GM19452 (cell line): ENCODE data around the gene ACOXL.
"Not testable (repeated sequence)": the region's sequence is repeated elsewhere in the genome, so short reads cannot be mapped to it uniquely, and the experiment has no call there.

Experiments used
- ATAC-seq: cut with Tn5 transposase; IDR thresholded peaks from one replicate; pipeline ENCODE4 v1.9.1; 2021; ENCODE audit not compliant: unreplicated experiment

Gene ACOXL

DNA sequence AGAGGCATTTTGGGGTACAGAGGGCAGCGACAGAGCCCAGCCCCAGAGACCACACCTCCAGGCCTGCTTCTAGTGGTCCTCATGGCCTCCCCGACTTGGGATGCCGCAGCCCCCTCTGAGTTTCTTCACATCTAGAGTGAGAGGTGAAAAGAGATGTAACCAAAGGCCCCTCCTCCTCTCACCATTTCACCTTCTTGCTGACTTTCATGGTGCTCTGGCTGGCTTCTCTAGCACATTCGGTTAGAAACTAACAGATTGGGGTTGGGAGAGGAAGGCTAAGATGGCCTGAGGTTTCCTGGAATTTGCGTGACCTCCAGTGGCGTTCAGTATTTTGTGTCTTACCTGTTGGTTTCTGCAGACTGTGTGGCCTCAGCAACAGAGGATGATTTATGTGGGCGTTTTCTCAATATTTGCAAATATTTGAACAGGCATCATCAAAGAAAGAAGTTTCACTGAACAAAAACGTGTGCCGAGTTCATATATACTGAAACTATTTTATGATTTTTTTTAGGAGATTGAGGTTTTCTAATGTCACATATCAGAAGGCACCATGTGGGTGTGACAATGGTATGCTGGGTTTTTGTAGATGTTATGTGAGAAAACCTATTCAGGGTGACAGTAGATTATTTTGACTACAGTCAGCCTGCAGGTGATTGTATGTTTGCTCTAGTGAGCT lies 318.5 kb downstream of the ACOXL start:
- ATAC-seq, result no peak

GRCh38 chr2:111052621-111053020 lies 320.2 kb downstream of the ACOXL start:
- ATAC-seq, result no peak

GRCh38 chr2:111053266-111053665 lies 320.9 kb downstream of the ACOXL start:
- no peak for ATAC-seq

DNA sequence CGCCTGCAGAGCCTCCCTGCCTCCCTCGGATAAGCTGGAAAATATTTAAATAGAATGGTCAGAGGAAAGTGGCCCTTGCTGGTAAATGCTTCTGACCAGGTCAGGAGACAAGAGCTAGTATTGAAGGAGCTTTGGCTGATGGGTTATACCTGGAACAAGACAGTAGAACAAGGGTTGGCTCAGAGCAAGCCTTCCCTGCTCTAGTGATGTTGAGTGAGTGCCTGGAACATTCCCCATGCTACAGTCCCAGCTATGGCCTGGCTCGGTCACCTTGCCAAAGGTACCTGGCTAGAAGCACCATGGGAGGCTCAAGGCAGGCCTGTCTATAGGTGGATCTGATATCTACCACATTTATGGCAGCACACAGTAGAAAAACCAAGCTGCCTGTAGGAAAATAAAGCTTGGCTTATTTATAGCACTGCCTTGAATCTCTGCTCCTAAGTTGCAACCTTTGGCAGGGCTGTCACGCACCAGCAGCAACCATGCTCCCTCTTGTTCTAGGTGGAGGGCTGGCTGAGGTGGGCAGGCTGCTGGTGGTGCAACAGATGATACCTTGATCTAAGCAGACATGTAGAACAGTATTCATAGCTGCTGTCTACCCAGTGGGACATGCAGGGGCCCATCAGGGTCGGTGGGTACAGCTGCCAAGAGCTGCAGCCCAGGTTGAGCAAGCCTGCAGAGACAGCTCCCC lies 321.6 kb downstream of the ACOXL start:
- ATAC-seq, result no peak

- peak; percentile 57 for ATAC-seq
These were observed 322.7 kb downstream of the ACOXL start for GRCh38 chr2:111054791-111055691.

DNA sequence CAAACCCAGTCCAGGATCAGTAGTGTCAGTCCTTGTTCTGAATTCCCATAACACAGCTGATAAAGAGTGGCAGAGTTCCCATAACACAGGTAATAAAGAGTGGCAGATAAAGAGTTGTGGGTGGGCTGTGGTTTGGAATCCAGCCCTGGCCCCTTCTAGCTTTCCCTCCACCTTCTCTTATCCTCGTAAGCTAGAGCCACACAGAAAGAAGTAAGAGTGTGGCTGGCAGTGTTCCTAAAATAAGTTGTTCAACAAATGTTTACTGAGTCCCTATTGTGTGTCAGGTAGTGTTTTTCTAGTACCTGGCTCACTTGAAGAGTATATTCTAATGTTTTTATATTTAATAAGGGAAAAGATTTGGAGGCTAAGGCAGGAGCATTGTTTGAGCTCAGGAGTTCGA lies 323.4 kb downstream of the ACOXL start:
- no peak for ATAC-seq

DNA sequence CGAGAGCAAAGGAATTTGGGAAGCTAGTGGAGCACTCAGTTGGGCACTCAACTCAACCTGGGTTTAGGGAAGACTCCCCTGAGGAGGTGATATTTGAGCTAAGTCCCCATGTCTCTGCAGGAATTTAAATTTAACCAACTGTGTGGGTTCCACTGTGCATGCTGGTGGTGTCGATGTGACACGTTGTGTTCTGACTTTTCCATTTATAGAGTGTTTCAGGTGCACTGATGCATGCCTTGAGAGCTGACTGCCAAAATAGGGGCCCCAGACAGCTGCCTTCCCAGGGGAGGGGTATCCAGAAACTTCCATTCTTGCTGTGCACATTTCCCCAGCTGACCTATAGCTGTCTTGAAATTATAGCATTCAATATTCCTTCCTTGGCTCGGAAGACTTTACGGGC lies 324.7 kb downstream of the ACOXL start:
- ATAC-seq, result no peak

DNA sequence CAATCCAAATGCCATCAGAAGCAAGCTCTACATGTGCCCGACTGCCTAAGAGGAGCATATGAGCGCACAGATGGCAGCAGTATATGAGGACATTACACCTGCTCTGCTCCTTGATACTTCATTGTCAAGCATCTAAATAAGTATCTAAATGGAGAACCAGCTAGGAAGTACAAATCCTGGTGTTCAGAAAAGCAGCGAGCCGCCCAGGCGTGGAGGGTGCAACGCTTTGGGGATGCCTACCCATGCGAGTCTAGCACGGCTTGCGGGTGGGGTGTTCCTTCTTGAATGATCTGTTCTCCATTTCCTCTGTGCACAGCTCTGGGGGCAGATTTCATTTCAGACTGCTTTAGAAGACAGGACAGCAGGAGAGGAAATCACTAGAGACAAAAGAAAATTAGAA lies 325.3 kb downstream of the ACOXL start:
- ATAC-seq, result no peak

DNA sequence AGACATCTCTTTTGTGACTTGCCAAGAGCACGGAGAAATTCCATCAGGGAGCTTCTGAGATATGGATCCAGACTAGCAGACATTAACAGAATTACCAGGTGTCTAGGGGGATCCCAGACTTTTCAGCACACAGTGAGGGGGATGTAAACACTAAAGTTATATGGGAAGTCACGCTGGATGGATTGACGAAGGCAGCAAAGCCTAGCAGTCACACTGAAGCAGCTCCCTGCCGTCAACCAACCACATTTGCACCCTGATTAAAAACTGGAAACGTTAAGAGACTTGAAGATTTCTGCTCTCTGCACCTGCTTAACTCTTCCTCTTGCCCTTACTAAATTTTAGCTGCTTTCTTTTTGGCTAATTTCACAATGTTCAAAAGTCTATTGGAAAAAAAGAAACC lies 325.9 kb downstream of the ACOXL start:
- no peak for ATAC-seq

DNA sequence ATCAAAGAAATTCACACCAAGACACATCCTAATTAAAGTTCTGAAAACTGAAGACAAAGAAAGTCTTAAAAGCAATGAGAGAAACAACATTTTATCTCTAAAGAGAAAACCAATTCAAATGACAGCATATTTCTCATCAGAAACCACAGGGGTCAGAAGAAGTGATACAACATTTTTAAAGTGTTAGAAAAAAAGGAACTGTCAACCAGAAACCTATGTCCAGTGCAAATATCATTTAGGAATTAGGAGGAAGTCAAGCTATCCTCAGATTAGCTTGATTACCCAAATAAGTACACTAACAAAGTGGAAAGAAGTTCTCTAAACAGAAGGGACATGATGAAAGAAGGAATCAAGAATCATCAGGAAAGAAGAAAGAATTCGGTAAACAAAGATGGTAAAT lies 328.8 kb downstream of the ACOXL start:
- ATAC-seq, result no peak

DNA sequence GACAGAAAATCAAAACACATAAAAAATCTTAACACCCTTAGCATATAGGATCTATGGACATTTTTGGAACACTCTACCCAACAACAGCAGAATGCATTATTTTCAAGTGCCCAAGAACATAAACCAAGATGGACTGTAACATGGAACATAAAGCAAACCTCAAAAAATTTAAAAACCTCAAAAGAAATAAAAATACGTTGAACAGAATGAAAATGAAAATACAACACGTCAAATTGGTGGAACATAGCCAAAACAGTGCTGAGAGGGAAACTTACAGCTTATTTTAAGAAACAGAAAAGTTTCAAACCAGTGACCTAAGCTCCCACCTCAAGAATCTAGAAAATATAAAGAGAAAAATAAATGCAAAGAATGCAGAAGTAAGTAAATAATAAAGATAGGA lies 330.0 kb downstream of the ACOXL start:
- no peak for ATAC-seq

- ATAC-seq, result no peak
These were observed 333.8 kb downstream of the ACOXL start for GRCh38 chr2:111066062-111066593.

- no peak for ATAC-seq
These were observed 336.2 kb downstream of the ACOXL start for GRCh38 chr2:111068435-111069058.

GRCh38 chr2:111069722-111070121 lies 337.3 kb downstream of the ACOXL start:
- ATAC-seq, result no peak

- no peak for ATAC-seq
These were observed 339.3 kb downstream of the ACOXL start for GRCh38 chr2:111071600-111072171.

- no peak for ATAC-seq
These were observed 340.0 kb downstream of the ACOXL start for GRCh38 chr2:111072220-111072871.

DNA sequence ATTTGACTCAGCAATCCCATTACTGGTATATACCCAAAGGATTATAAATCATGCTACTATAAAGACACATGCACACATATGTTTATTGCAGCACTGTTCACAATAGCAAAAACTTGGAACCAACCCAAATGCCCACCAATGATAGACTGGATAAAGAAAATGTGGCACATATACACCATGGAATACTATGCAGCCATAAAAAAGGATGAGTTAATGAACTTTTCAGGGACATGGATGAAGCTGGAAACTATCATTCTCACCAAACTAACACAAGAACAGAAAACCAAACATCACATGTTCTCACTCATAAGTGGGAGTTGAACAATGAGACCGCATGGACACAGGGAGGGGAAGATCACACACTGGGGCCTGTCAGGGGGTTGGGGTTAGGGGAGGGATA lies 350.3 kb downstream of the ACOXL start:
- not testable (repeated sequence) for ATAC-seq

GRCh38 chr2:111091811-111092211 lies 359.4 kb downstream of the ACOXL start:
- ATAC-seq, result no peak

DNA sequence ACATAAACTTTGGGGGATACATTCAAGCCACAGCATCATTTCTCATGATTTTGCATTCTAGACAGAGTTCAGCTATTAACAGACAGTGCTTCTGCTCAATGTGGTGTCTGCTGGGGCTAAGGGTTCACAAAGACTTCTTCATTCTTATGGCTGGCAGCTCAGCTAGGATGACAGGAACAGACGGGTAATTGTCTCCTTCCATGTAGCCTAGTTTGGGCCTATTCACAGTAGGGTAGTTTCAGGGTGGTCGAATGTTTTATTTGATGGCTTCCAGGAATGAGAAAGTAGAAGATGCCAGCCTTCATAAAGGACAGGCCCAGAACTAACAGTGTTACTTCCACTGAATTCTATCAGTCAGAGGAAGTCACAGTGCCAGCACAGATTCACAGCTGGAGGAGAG lies 362.3 kb downstream of the ACOXL start:
- ATAC-seq, result no peak

DNA sequence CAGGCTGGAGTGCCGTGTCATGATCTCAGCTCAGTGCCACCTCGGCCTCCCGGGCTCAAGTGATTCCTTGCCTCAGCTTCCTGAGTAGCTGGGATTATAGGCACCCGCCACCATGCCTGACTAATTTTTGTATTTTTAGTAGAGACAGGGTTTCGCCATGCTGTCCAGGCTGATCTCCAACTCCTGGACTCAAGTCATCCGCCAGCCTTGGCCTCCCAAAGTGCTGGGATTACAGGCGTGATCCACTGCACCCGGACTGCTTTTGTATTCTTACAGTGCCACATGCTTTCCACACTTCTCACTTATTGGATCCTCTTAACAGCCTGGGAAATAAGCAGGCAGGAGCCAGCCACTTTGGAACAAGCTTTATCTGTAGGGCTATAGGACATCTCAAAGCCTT lies 363.1 kb downstream of the ACOXL start:
- ATAC-seq, result no peak
